HG02943 (cell line): ENCODE measurements around the gene CDCP2.
"Not testable (repeated sequence)": the region's sequence is repeated elsewhere in the genome, so short reads cannot be mapped to it uniquely, and the experiment has no call there.

ENCODE experiments used
- ATAC-seq: cut with Tn5 transposase; IDR thresholded peaks from one replicate; pipeline ENCODE4 v1.9.1; 2021; ENCODE audit warnings: mild to moderate bottlenecking, low read depth, moderate library complexity; ENCODE audit not compliant: unreplicated experiment

Gene CDCP2

DNA sequence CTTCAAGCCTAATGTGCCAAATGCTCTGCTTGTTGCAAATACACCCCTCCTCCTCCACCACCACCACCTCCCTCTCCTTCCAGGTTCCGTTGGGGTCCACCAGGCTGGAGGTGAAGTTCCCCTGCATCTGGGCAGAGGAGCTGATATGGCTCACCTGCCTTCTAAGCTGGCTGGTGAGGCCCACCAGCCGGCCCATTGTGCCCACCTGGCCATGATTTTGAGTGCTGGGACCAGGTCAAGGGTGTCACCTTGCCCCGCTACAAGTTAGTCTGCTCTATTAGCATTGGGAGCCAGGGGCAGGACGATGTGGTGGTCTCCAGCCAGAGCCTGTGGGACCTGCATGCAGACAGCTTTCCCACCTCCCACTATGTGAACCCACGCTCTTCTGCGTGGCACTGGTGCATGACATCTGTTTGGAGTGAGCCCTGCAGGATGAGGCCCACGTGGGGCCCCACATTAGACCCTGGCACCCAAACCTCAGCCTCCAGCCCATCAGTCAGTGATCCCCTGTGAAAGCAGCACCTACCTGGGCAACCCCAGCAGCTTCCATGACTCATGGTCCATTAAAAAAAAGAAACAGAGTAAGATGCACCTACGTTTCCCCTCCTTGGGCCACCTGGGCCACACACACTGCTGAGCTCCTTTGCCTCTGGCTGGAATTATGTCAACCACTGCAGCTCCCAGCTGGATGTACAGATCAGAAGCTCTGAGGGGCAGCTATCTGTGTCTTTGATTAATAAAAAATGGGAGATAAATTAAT, 15.6 kb upstream of the CDCP2 start:
- ATAC-seq = no peak

DNA sequence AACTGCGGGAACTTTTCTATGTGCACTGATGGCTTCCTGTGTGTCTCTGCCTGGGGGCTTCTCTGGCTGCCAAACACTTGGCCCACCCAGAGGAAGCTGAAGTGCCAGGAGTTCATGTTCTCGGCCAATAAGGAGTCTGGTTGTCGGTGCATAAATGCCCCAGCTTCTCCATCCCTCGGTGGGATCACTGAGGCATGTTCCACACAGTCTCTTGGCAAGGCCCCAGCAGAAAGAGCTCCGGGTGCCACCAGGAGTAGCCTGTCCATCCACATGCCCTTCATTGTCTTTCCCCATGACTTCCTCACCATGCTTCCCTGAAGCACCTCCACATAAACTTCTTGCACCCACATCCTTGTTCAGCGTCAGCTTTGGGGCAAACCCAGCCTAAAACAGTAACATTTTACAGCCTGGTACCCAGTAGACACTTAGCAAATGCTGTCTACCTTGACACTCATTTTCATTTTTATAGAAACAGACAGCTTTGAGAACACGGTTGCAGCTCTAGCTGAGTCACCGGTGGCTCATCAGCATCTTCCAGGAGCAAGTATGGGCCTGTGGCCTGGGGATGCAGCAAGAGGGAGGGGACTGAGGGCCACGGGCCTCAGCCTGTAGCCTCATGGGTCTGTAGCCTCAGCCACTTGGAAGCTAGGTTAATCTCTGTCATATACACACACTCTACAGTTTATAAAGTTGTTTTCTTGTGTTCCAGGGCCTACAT, 14.8 kb upstream of the CDCP2 start:
- no peak for ATAC-seq

DNA sequence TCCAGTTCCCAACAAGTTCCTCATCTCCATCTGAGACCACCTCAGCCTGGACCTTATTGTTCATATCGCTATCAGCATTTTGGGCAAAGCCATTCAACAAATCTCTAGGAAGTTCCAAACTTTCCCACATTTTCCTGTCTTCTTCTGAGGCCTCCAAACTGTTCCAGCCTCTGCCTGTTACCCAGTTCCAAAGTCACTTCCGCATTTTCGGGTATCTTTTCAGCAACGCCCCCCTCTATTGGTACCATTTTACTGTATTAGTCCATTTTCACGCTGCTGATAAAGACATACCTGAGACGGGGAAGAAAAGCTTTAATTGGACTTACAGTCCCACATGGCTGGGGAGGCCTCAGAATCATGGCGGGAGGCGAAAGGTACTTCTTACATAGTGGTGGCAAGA, 13.6 kb upstream of the CDCP2 start:
- not testable (repeated sequence) for ATAC-seq

DNA sequence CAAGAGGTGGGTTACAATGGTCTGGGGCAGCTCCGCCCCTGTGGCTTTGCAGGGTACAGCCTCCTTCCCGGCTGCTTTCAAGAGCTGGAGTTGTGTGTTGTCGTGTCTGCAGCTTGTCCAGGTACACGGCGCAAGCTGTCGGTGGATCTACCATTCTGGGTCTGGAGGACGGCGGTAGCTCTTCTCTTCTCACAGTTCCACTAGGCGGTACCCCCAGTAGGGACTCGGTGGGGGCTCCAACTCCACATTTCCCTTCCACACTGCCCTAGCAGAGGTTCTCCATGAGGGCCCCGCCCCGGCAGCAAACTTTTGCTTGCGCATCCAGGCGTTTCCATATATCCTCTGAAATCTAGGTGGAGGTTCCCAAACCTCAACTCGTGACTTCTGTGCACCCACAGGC, 12.3 kb upstream of the CDCP2 start:
- no peak for ATAC-seq

DNA sequence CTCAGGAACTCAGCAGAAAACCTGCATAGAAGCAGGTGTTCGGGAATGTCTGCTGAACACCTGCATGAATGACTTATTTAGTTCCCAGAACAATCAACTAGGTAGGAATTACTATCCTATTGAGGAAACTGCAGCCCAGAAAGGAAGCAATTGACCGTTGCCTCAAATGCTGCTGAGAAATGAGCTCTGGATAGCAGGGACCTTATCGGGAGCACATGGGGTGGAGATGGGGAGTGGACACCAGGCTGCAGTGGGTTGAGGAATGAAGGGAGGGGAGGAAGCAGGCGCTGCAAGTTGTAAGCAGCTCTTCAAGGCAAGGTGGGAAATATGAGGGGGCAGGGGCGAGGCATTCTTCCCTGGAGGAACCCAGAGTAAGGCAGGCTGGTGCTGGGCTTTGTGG, 10.8 kb upstream of the CDCP2 start:
- no peak for ATAC-seq

DNA sequence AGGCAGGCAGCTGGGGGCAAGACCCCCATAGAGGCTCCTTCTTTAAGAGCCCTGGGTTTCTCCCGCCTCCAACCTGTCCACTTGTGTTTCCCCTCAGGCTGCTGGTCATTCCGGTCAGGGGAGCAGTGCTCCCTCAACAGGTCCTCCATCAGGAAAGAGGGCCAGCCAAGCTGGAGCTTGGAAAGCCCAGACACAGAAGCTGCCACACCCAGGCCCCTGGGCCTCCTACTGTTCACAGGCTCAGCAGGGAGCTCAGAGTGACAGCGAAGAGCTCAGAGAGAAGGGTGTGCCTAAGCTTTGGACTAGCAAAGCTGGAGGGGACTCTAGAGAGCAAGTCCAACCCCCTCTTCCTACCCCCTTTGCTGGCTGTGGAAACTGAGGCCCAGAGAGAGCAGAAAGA, 10.3 kb upstream of the CDCP2 start:
- ATAC-seq = no peak

DNA sequence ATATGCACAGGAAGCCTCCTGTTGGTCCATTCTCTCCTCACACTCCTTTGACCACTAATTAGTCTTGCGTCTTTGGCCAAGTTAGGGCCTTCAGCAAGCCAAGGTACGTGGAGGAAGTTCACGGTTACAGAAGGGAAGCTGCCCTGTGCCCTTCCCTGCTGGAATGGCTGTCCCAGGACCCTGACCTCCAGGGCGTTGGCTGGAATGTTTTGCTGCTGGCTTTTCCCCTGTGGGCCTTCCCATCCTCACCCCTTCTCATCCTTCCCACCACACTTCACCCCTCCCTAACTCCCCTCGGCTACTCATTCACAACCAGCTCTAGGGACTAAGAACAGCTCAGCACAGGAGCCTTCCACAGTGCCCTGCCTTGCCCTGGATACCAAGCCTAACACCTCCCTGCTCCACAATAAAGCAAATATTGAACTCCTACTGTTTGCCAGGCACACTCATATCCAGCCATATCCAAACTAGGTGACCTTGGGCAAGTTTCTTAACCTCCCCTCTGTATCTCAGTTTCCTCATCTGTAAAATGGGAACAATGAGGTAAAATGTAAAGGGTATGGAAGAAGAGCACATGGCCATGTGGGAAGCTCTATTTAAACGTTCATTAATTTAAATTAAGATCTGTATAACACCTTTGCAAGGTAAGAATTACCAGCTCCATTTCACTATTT, 8.8 kb upstream of the CDCP2 start:
- no peak for ATAC-seq

DNA sequence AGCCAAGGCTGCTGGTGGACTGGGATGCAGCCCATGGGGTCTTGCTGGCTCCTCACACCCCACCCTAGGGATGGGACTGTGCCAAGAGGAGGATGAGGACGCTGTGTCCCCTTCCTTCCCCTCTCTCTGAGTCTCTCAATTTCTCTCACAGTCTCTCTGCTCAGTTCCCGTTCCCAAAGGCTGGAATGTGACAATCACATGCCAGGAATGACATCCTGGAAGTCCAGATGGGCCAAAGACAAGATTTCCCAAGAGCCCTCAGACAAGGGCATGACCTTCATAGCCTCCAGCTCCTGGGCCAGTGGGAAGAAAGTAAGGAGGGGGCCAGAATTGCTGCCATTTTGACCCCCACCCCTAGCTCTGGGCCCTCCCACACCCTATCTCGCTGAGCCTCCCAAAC, 7.6 kb upstream of the CDCP2 start:
- ATAC-seq = no peak

DNA sequence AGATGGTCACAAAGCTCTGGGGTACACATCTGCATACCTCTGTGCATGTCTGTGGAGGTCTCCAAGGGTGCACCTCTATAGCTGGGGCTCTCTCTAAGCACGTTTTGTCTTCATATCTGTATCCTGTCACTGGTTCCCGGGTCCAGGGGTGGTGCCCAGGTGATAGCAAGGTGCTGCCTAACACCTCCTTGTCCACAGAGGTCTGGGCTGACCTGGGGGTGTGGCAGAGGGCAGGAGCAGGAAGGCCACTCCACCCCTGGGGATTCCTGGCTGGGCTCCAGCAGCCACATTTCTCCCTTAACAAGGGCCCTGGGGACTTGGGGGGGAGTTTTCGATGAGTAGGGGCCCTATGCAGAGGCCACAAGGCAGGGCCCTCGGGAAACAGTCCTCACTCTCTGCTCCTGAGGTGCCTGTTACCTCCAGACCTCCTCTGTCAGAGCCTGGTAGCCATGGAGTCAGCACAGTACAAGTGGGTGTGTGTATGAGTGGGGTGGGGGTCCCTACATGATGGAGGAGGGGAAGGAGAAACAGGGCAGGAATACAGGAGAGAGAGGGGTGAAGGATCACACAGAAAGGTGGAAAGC, 7.0 kb upstream of the CDCP2 start:
- ATAC-seq = no peak

DNA sequence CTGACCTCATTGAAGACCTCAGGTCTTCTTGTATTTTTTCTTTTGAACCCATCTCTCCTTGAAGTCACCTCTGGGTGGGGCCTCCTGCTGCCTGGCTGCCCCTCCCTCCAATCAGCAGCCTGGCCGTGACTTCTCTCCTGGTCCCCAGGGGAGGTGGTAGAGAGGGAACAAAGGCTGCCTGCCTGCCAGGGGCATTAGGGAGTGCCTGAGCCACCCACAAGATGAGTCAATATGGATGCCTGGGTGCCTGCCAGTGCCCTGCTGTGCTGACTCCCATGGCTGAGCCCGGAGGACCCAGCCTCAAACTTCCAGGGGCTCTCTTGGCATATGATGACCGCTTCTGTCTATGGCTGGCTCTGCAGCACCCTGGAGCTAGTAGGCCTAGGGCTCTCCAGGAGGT, 5.3 kb upstream of the CDCP2 start:
- no peak for ATAC-seq

DNA sequence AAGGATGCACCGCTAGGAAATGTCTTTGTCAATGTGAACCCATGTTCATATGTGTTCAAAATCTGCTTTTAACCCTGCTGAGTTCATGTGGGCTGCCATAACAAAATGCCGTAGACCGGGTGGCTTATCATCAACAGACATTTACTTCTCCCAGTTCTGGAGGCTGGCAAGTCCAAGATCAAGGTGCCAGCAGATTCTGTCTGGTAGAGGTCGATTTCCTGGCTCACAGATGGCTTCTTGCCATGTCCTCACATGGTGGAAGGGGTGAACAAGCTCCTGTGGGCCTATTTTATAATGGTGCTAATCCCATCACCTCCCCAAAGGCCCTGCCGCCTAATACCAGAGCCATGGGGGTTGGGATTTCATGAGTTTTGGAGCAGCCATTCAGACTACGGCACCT, 4.6 kb upstream of the CDCP2 start:
- no peak for ATAC-seq

DNA sequence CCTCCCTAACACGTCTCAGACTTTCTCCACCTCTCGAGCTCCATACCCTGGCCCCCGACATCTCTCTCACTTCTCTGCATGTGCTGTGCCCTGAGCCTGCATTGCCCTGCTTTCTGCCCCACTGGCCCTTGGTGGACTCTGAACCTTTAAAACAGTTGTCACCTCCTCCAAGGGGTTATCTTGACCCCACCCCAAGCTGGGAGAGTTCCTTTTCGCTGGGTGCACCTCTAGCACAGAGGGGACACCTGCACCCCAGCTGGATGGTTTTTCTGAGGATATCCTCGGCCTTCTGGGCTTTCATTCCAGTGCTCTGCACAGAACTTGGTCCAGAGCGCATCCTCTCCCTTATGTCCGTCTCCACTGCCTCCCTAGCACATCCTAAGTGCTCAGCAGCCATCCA, 4.2 kb upstream of the CDCP2 start:
- no peak for ATAC-seq

DNA sequence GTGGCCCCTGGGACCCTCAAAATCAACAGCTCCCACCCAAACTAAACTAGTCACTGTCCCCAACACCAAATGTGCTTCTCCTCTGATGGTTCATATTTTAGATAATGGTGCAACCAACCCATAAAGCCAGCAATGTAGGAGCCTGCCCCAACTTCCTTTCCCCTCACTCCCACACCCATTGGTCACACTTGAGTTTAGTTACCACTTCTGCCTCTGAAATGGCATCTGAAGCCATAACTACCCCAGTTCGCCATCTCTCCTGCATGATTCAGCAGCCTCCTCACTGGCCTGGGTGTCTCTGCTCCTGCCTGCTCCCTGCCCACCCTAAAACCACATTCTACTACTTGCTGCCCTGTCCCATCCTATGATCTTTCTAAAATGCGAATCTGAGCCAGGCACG, 3.4 kb upstream of the CDCP2 start:
- no peak for ATAC-seq

DNA sequence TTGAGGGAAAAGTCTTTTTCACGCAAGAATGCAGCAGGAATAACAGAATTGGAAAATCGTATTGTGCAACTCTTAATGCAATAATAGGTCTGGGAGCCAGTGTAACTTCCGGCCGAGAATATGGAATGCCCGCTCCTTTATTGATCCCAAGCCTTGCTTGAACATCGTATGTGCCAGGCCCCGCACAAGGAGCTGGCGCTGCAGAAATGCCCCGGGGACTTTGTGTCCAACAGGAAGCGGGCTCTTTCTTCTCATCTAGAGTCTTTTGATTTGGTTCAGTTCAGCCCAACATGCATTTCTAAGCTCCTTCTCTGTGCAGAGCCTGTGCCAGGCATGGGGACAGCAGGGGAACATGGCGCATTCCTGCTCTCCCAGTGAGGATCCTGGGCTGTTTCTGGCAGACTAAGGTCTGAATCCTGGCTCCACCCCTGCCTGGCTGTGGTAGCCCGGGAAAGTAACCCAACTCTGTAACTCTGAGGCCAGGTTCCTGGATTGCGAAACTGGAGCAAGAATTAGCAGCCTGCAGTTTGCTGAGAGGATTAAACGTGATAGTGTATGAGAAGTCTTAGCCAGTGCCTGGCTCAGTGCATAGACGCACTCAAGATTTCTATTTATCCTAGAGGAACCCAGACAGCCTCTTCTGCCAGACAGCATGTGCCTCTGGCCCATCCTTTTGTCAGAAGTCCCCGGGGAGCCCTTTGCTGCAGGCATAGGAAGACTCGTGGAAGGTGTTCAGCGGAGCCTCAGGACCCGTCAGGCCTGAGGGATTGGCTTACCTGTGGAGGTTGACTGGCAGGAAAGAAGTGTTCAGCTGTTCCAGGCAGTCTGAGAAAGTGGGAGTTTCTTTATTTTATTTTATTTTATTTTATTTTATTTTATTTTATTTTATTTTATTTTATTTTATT, 987 bp upstream of the CDCP2 start:
- no peak for ATAC-seq

DNA sequence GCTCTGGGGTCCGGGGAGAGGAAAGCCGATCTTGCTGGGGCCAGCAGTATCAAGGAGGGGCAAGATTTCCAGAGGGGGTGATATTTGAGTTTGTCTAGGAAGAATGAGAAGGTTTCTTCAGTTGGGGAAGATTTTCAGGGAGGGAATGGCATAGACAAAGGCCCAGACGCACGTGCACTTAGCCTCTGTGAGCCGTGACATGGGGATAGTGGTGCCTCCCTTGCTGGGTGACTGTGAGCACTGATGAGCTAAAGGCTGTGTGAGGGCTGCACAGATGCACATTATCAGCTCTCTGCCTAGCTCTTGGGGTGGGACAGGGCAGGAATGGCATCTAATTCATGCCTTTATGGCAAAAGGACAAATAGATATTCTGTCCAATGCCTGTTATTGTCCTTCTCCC, 1.8 kb downstream of the CDCP2 start:
- ATAC-seq = no peak

DNA sequence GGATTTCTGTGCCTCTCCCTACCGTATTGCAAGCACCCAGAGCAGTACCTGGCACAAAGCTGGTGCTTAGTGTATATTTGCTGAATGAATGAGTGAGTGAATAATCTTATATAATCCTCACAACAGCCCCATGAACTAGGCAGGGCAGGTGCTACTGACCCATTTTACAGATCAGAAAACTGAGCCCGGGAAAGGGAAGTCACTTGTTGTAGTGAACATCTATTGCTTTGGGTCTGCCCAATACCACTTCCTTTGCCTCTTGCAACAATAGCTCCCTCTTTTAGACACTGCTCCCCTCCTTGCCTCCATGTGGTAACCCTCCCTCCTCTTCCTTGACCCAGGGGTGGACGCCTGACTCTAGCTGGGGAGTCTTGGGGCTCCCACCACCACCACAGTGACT, 3.1 kb downstream of the CDCP2 start:
- no peak for ATAC-seq

DNA sequence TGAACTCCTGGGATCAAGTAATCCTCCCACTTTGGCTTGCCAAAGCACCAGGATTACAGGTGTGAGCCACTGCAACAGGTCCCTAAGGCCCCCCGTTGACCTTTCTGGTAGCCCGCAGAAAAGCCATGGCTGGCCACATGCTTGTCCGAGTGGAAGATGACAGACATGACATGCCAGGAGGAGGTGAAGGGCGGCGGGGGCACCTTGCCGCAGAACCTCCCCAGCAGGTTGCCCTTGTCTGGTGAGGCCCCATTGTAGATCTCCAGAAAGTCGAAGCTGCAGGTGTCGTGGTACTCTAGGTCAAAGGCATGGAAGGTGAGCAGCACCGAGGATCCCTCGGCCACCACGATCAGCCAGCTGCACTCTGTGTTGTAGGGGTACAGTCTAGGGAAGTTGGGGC, 8.4 kb downstream of the CDCP2 start:
- ATAC-seq = no peak

DNA sequence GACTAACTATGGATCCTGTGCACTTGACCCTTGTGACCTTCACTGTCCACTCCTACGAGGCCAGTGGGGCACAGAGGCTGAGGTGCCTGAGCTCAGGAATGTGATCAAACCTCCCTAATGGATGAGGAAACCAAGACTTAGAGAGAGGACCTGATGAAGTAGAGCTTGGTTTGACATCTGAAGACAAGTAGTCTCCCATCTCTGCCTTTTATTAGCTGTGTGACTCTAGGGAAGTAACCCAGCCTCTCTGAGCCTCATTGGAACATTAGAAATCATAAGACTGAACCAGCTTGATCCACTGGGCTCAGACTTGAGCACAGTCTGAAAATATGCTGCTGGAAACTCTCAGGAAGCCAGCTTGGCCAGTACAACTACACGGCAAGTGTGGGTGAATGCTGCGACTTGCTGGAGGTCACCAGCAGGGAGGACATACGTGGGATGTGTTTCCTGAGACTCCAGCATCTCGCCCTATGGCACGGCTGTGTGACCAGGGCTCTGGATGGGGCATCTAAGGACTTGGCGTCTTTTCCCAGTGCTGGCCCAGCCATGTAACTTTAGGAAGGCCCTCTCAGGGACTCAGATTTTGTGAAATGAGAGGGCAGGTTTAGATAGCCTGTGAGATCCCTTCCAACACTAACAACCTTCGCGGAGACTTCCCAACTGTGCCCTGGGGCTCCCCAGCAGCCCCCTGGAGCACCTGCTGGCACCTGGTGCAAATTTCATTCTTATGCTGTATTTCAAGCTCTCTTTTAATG, 10.5 kb downstream of the CDCP2 start:
- no peak for ATAC-seq

DNA sequence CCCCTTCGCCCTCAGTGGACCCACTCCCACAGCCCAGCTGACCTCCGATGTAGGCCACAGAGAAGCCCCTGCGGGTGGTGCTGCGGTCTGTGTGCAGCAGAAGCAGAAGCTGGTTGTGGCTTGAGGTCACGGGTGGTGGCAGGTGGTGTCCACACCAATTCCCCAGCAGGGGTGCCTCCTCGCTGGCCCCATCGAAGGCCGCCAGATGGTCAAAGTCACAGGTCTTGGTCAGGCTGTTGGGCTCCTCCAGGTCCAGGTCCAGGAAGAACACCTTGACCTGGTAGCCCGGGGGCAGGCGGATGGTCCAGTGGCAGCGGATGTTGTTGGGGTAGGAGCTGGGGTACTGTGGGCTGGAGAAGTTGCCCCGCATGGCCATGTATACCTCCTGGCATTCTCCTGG, 13.1 kb downstream of the CDCP2 start:
- ATAC-seq = no peak

DNA sequence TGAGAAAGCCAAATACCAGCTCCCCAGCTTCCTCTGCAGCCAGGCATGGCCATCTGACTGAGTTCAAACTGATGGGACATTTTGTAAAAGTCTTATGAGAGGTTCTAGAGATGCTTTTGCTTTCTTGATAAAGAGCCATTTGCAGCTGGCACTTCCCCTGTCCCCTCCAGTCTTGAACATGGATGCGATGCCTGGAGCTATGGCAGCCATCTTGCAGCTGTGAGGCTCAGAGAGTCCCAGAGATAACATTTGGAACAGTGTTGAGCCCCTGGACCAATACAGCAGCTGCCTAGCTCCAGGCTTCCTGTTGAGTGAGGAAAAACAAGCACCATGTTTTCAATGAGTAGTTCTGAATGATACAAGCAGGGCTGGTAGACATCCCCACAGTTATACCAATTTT, 13.8 kb downstream of the CDCP2 start:
- ATAC-seq = no peak
